ENCODE results near the gene HLA-G.

The HLA-G gene

DNA sequence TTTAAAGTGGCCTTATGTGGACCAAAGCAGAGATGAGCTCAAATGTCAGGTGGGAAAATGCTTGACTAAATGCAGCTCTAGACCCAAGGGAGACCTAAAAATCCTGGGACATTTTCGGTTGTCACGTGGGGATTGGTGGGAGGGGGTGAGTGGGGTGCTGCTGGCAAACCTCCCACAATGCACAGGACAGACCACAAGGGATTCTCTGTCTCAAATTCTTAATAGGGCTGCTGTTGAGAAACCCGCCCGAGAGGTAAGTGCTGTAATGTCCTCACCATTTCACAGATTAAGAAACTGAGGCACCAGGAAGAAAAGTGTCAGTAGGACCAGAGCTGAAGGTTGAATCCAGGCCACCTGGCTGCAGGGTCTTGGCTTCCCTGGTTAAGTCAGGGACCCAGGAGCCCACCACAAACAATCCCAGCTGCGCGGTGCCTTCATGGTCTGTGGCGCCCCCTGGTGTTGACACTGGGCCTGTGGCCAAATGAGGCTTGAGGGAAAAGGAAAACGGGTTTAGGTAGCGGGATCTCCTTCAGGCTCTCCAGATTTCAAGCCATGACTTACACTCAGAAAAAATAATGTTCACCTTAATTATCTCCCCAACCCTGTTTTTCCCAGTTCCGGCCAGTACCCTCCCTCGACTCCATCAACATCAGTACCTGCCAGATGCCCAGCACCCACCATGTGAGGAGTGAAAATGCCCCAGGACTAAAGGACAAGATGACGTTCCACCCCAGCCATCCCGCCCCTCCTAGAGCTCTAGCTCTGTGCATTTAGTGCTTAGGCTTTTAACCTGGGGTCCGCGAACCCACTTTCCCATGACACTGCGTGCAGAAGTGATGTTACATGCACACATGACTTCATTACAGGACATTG, 7.2 kb downstream of the HLA-G start:
- Histone ChIP-seq H2AFZ (ENCODE audit: low read depth, low read length) (no peak overlapping the region), H3K9ac (ENCODE audit: low read depth, low read length) (no peak overlapping the region), H3K79me2 (ENCODE audit: insufficient read depth, low read length) (no peaks in the 10 kb centered on the region), H3K9me3 (ENCODE audit: insufficient read depth, low read length, severe bottlenecking) (no peaks in the 10 kb centered on the region), H4K20me1 (ENCODE audit: insufficient read depth, low read length) (no peaks in the 10 kb centered on the region), H3K4me2 (ENCODE audit: insufficient read depth, low read length) (no peak overlapping the region), H3K27ac (ENCODE audit: low read length) (no peak overlapping the region), H3K4me3 (ENCODE audit: low read depth in 1 of 2, low read length in 2 of 2) (no peak overlapping the region), H3K27me3 (ENCODE audit: insufficient read depth, low read length, poor library complexity) (peaks cover 24% of the 10 kb centered on the region), H3K36me3 (ENCODE audit: insufficient read depth, low read length) (no peaks in the 10 kb centered on the region), H3K4me1 (ENCODE audit: insufficient read depth, low read length) (no peaks in the 10 kb centered on the region)
- DNase-seq (peak; percentile 58), ATAC-seq (ENCODE audit: insufficient read depth, low read depth) (peak; percentile 88)
- no peak for TF ChIP-seq EZH2 (IDR thresholded peaks at IDR 0.05; ENCODE audit: borderline replicate concordance, low read depth, low read length, severe bottlenecking)
- TF ChIP-seq, protein P1, sequence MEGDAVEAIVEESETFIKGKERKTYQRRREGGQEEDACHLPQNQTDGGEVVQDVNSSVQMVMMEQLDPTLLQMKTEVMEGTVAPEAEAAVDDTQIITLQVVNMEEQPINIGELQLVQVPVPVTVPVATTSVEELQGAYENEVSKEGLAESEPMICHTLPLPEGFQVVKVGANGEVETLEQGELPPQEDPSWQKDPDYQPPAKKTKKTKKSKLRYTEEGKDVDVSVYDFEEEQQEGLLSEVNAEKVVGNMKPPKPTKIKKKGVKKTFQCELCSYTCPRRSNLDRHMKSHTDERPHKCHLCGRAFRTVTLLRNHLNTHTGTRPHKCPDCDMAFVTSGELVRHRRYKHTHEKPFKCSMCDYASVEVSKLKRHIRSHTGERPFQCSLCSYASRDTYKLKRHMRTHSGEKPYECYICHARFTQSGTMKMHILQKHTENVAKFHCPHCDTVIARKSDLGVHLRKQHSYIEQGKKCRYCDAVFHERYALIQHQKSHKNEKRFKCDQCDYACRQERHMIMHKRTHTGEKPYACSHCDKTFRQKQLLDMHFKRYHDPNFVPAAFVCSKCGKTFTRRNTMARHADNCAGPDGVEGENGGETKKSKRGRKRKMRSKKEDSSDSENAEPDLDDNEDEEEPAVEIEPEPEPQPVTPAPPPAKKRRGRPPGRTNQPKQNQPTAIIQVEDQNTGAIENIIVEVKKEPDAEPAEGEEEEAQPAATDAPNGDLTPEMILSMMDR (IDR thresholded peaks at IDR 0.05; ENCODE audit: borderline replicate concordance, extremely low read depth, low read length, poor library complexity, severe bottlenecking): peak; percentile 84

DNA sequence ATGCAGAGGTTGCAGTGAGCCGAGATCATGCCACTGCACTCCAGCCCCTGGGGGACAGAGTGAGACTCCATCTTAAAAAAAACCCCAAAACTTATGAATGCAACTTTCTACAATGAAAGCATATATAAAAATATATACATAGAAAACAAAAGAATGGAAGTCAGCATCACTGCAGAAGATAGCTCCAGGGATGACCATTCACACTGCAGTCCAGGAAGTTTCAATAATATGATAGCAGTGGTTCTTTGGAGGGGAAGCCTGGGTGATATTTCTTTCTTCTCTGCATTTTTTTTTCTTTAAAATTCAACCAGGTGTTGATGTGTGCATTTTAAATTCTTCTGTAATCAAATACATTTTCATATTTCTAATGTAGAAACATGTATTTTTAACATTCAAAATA, 12.3 kb downstream of the HLA-G start:
- TF ChIP-seq, protein P1 (IDR thresholded peaks at IDR 0.05; ENCODE audit: borderline replicate concordance, extremely low read depth, low read length, poor library complexity, severe bottlenecking): no peak
- no peak for TF ChIP-seq EZH2 (IDR thresholded peaks at IDR 0.05; ENCODE audit: borderline replicate concordance, low read depth, low read length, severe bottlenecking)
- Histone ChIP-seq H3K36me3 (ENCODE audit: insufficient read depth, low read length) (no peaks in the 10 kb centered on the region), H3K27ac (ENCODE audit: low read length) (no peak overlapping the region)

DNA sequence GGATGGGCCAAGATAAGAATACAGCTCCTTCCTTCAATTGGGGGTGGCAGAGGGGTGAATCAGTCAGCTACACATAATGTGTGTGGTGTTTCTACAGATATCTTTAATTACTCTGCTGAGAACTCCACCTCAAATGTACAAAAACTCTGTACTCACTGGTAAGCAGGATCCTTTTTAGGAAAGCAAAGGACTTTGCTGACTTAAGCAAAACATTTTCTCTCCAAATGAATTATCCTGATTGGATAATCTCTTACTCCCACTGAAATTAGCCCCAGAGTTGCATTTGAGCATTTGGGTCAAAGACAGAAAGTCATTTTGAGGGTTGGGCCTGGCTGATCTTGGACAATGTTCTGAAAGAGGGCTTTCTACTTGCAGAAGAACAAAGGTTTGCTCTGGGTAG, 13.4 kb downstream of the HLA-G start:
- no peak overlapping the region for H3K9ac ChIP-seq (ENCODE audit: low read depth, low read length)
- H3K79me2 ChIP-seq (ENCODE audit: insufficient read depth, low read length): no peaks in the 10 kb centered on the region
- H3K4me2 ChIP-seq (ENCODE audit: insufficient read depth, low read length): no peak overlapping the region
- TF ChIP-seq, protein P1 (IDR thresholded peaks at IDR 0.05; ENCODE audit: borderline replicate concordance, extremely low read depth, low read length, poor library complexity, severe bottlenecking): no peak
- TF ChIP-seq EZH2 (IDR thresholded peaks at IDR 0.05; ENCODE audit: borderline replicate concordance, low read depth, low read length, severe bottlenecking): no peak
- no peaks in the 10 kb centered on the region for H3K4me1 ChIP-seq (ENCODE audit: insufficient read depth, low read length)
- DNase-seq (no peak), ATAC-seq (ENCODE audit: insufficient read depth, low read depth) (no peak)
- no peak overlapping the region for H2AFZ ChIP-seq (ENCODE audit: low read depth, low read length)
- no peak overlapping the region for H3K27ac ChIP-seq (ENCODE audit: low read length)
- H3K9me3 ChIP-seq (ENCODE audit: insufficient read depth, low read length, severe bottlenecking): no peaks in the 10 kb centered on the region
- no peak overlapping the region for H3K4me3 ChIP-seq (ENCODE audit: low read depth in 1 of 2, low read length in 2 of 2)
- no peaks in the 10 kb centered on the region for H3K36me3 ChIP-seq (ENCODE audit: insufficient read depth, low read length)
- no peaks in the 10 kb centered on the region for H4K20me1 ChIP-seq (ENCODE audit: insufficient read depth, low read length)
- H3K27me3 ChIP-seq (ENCODE audit: insufficient read depth, low read length, poor library complexity): peaks cover 11% of the 10 kb centered on the region

More for the DNA sequence above, 12.3 kb downstream of the HLA-G start:
- no peak for DNase-seq
- H3K4me2 ChIP-seq (ENCODE audit: insufficient read depth, low read length): no peak overlapping the region
- H3K9ac ChIP-seq (ENCODE audit: low read depth, low read length): no peak overlapping the region
- H3K4me3 ChIP-seq (ENCODE audit: low read depth in 1 of 2, low read length in 2 of 2): no peak overlapping the region
- H4K20me1 ChIP-seq (ENCODE audit: insufficient read depth, low read length): no peaks in the 10 kb centered on the region
- H3K9me3 ChIP-seq (ENCODE audit: insufficient read depth, low read length, severe bottlenecking): no peaks in the 10 kb centered on the region
- no peaks in the 10 kb centered on the region for H3K4me1 ChIP-seq (ENCODE audit: insufficient read depth, low read length)
- no peak for ATAC-seq (ENCODE audit: insufficient read depth, low read depth)
- no peak overlapping the region for H2AFZ ChIP-seq (ENCODE audit: low read depth, low read length)
- no peaks in the 10 kb centered on the region for H3K79me2 ChIP-seq (ENCODE audit: insufficient read depth, low read length)
- peaks cover 11% of the 10 kb centered on the region for H3K27me3 ChIP-seq (ENCODE audit: insufficient read depth, low read length, poor library complexity)
